HEK293 (cell line): ENCODE data around the gene SEMA6D.

Experiments
- CTCF ChIA-PET: fragments of 350-600 bp; formaldehyde crosslinking; extraction: SDS; loops from one replicate; lab custom pipeline; 2021; ENCODE audit warnings: antibody characterized with exemption; lab: Yijun Ruan, JAX
- POLR2A ChIA-PET: fragments of 300-600 bp; formaldehyde crosslinking; extraction: SDS; loops from one replicate; lab custom pipeline; 2020; ENCODE audit warnings: antibody characterized with exemption, inconsistent platforms; lab: Yijun Ruan, JAX
- H3K27ac ChIP-seq: fragments of 200-500 bp; sonication (Bioruptor generic); 2 replicates; pipeline ENCODE4 v1.5.1; 2014; ENCODE audit warnings: low read depth, low read length, control low read depth, inconsistent platforms; ENCODE audit errors: extremely low read depth
- H3K36me3 ChIP-seq, 2 experiments: fragments of 200-500 bp in 1 of 2; sonication (Bioruptor generic) in 1 of 2; 1 replicate in 1 of 2; 2 replicates in 1 of 2; pipeline ENCODE4 v1.5.1; 2014 to 2017; ENCODE audit warnings: inconsistent platforms in 2 of 2, low read length in 2 of 2; ENCODE audit not compliant: control insufficient read depth in 2 of 2, insufficient read depth in 1 of 2
- H3K4me1 ChIP-seq: fragments of 200-500 bp; sonication (Bioruptor generic); 2 replicates; pipeline ENCODE4 v1.5.1; 2014; ENCODE audit warnings: mild to moderate bottlenecking, low read length, inconsistent platforms; ENCODE audit not compliant: control insufficient read depth, insufficient read depth
- H3K4me3 ChIP-seq: 2 replicates; pipeline ENCODE4 v1.5.1; 2011; ENCODE audit warnings: low read depth, mild to moderate bottlenecking, control low read depth, low read length, moderate library complexity
- H3K9me3 ChIP-seq: fragments of 200-500 bp; sonication (Bioruptor generic); 2 replicates; pipeline ENCODE4 v1.5.1; 2014; ENCODE audit warnings: low read depth, low read length, inconsistent platforms; ENCODE audit not compliant: control insufficient read depth, insufficient read depth
- GFI1B ChIP-seq: fragments of 450-650 bp; formaldehyde crosslinking; IDR thresholded peaks from 2 replicates; pipeline ENCODE4 v1.5.1; 2016; ENCODE audit warnings: missing biosample characterization, missing genetic modification characterization
- SP7 ChIP-seq: fragments of 450-650 bp; formaldehyde crosslinking; IDR thresholded peaks from 2 replicates; pipeline ENCODE4 v1.5.1; 2016; ENCODE audit warnings: missing biosample characterization, missing genetic modification characterization
- WT1 ChIP-seq: fragments of 450-650 bp; formaldehyde crosslinking; IDR thresholded peaks from 2 replicates; pipeline ENCODE4 v1.5.1; 2016; ENCODE audit warnings: missing biosample characterization, missing genetic modification characterization
- ZBTB17 ChIP-seq: fragments of 450-650 bp; formaldehyde crosslinking; IDR thresholded peaks from 2 replicates; pipeline ENCODE4 v1.5.1; 2016; ENCODE audit warnings: missing biosample characterization, missing genetic modification characterization
- ZBTB20 ChIP-seq: fragments of 450-650 bp; formaldehyde crosslinking; IDR thresholded peaks from 2 replicates; pipeline ENCODE4 v1.5.1; 2016; ENCODE audit warnings: missing biosample characterization, missing genetic modification characterization
- ZFP69B ChIP-seq: fragments of 450-650 bp; formaldehyde crosslinking; IDR thresholded peaks from 2 replicates; pipeline ENCODE4 v1.5.1; 2016; ENCODE audit warnings: missing biosample characterization, missing genetic modification characterization
- ZNF10 ChIP-seq: fragments of 450-650 bp; formaldehyde crosslinking; IDR thresholded peaks from 2 replicates; pipeline ENCODE4 v1.5.1; 2017; ENCODE audit warnings: missing biosample characterization, missing genetic modification characterization
- ZNF155 ChIP-seq: fragments of 450-650 bp; formaldehyde crosslinking; IDR thresholded peaks from 2 replicates; pipeline ENCODE4 v1.5.1; 2016; ENCODE audit warnings: missing biosample characterization, missing genetic modification characterization
- ZNF157 ChIP-seq: fragments of 450-650 bp; formaldehyde crosslinking; IDR thresholded peaks from 2 replicates; pipeline ENCODE4 v1.5.1; 2016; ENCODE audit warnings: missing biosample characterization, missing genetic modification characterization
- ZNF248 ChIP-seq: fragments of 450-650 bp; formaldehyde crosslinking; IDR thresholded peaks from 2 replicates; pipeline ENCODE4 v1.5.1; 2017; ENCODE audit warnings: missing biosample characterization, missing genetic modification characterization
- ZNF426 ChIP-seq: fragments of 450-650 bp; formaldehyde crosslinking; IDR thresholded peaks from 2 replicates; pipeline ENCODE4 v1.5.1; 2017; ENCODE audit warnings: missing biosample characterization, missing genetic modification characterization, mild to moderate bottlenecking, inconsistent platforms, moderate library complexity
- ZNF530 ChIP-seq: fragments of 450-650 bp; formaldehyde crosslinking; IDR thresholded peaks from 2 replicates; pipeline ENCODE4 v1.5.1; 2016; ENCODE audit warnings: low read depth, missing biosample characterization, missing genetic modification characterization
- TF ChIP-seq, protein P1 (sequence below): fragments of 450-650 bp; formaldehyde crosslinking; IDR thresholded peaks from 2 replicates; pipeline ENCODE4 v1.5.1; 2017; ENCODE audit warnings: missing biosample characterization, missing genetic modification characterization
- TF ChIP-seq, protein P2 (sequence below): fragments of 450-650 bp; formaldehyde crosslinking; IDR thresholded peaks from 2 replicates; pipeline ENCODE4 v1.5.1; 2016; ENCODE audit warnings: missing biosample characterization, missing genetic modification characterization, borderline replicate concordance
- TF ChIP-seq, protein P3 (sequence below): fragments of 450-650 bp; formaldehyde crosslinking; IDR thresholded peaks from 2 replicates; pipeline ENCODE4 v1.5.1; 2017; ENCODE audit warnings: missing biosample characterization, mild to moderate bottlenecking, missing genetic modification characterization, moderate library complexity
- TF ChIP-seq, protein P4 (sequence below): fragments of 450-650 bp; formaldehyde crosslinking; IDR thresholded peaks from 2 replicates; pipeline ENCODE4 v1.5.1; 2016; ENCODE audit warnings: missing biosample characterization, missing genetic modification characterization
- TF ChIP-seq, protein P5 (sequence below): fragments of 450-650 bp; formaldehyde crosslinking; conservative IDR thresholded peaks from 2 replicates; pipeline ENCODE4 v1.5.1; 2016; ENCODE audit warnings: low read depth, missing biosample characterization, missing genetic modification characterization

The SEMA6D gene

DNA sequence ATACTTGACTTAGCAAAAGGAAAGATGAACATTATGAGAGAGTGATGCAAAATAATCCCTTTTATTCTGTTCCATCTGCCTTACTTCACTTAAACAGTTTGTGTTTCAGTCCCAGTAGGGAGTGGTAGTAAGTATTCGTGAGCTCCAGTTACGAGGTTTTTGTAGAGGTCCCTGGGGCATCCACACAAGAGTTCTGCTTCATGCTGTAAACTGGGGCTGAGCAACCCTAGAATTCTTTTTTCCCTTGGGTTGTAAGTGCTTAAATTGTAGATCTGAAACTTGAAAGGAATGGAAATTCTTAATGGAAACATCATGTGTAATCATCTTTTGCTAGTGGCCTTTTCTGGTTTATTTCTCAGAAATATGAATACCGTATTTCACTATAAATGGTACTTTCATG lies 79.5 kb downstream of the SEMA6D start:
- H3K4me3 ChIP-seq, result no peak overlapping the region
- H3K9me3 ChIP-seq, result no peaks in the 10 kb centered on the region
- CTCF ChIA-PET, result interaction anchor here (0.6 kb wide), 2 partner anchors 9 to 272 kb away, joined by 3 read pairs; no protein-coding TSS in a partner anchor
- H3K36me3 ChIP-seq, result no peaks in the 10 kb centered on the region
- POLR2A ChIA-PET, result no interaction called here
- no peaks in the 10 kb centered on the region for H3K4me1 ChIP-seq
- TF ChIP-seq WT1 (tag by site-specific recombination) (no peak), ZNF248 (tag by site-specific recombination) (no peak), ZNF10 (no peak)
- TF ChIP-seq, protein P1, sequence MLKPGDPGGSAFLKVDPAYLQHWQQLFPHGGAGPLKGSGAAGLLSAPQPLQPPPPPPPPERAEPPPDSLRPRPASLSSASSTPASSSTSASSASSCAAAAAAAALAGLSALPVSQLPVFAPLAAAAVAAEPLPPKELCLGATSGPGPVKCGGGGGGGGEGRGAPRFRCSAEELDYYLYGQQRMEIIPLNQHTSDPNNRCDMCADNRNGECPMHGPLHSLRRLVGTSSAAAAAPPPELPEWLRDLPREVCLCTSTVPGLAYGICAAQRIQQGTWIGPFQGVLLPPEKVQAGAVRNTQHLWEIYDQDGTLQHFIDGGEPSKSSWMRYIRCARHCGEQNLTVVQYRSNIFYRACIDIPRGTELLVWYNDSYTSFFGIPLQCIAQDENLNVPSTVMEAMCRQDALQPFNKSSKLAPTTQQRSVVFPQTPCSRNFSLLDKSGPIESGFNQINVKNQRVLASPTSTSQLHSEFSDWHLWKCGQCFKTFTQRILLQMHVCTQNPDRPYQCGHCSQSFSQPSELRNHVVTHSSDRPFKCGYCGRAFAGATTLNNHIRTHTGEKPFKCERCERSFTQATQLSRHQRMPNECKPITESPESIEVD (tag by site-specific recombination), result 0 out of 2 replicates have a peak, but pooled peaks have one; percentile 34
- H3K27ac ChIP-seq, result no peak overlapping the region

DNA sequence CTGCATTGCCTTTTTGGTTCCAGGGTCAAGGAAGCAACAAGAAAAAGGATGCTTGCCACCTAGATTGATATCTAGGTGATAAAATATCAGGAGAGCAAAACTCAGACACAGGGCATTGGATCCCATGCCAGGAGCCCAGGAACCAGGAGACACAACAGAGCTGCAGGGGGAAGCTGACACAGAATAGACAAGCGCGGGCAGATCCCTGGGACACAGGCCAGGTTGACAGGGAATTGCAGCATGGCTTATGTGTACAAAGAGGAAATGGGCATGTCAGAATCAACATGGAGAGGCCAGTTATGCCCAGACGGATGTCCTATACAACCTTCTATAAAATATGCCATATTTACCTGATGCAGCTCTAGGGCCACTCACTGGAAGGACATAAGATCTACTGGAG lies 84.2 kb downstream of the SEMA6D start:
- Histone ChIP-seq H3K9me3 (no peaks in the 10 kb centered on the region), H3K4me3 (no peak overlapping the region), H3K36me3 (no peaks in the 10 kb centered on the region), H3K4me1 (no peaks in the 10 kb centered on the region), H3K27ac (no peak overlapping the region)
- ChIA-PET CTCF (no interaction called here), POLR2A (interaction anchor here (0.6 kb wide), 1 partner anchor 84 kb away, joined by 7 read pairs; the partner anchor contains the start of gene SEMA6D)
- no peak for TF ChIP-seq GFI1B (tag by site-specific recombination)
- TF ChIP-seq, protein P2, sequence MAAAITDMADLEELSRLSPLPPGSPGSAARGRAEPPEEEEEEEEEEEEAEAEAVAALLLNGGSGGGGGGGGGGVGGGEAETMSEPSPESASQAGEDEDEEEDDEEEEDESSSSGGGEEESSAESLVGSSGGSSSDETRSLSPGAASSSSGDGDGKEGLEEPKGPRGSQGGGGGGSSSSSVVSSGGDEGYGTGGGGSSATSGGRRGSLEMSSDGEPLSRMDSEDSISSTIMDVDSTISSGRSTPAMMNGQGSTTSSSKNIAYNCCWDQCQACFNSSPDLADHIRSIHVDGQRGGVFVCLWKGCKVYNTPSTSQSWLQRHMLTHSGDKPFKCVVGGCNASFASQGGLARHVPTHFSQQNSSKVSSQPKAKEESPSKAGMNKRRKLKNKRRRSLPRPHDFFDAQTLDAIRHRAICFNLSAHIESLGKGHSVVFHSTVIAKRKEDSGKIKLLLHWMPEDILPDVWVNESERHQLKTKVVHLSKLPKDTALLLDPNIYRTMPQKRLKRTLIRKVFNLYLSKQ (tag by site-specific recombination), result no peak
- no peak for TF ChIP-seq ZNF157
- TF ChIP-seq ZBTB20 (tag by site-specific recombination), result 0 out of 2 replicates have a peak, but pooled peaks have one; percentile 23
- TF ChIP-seq SP7, result no peak
- TF ChIP-seq, protein P3, sequence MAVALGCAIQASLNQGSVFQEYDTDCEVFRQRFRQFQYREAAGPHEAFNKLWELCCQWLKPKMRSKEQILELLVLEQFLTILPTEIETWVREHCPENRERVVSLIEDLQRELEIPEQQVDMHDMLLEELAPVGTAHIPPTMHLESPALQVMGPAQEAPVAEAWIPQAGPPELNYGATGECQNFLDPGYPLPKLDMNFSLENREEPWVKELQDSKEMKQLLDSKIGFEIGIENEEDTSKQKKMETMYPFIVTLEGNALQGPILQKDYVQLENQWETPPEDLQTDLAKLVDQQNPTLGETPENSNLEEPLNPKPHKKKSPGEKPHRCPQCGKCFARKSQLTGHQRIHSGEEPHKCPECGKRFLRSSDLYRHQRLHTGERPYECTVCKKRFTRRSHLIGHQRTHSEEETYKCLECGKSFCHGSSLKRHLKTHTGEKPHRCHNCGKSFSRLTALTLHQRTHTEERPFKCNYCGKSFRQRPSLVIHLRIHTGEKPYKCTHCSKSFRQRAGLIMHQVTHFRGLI, result no peak
- no peak for TF ChIP-seq ZBTB17

DNA sequence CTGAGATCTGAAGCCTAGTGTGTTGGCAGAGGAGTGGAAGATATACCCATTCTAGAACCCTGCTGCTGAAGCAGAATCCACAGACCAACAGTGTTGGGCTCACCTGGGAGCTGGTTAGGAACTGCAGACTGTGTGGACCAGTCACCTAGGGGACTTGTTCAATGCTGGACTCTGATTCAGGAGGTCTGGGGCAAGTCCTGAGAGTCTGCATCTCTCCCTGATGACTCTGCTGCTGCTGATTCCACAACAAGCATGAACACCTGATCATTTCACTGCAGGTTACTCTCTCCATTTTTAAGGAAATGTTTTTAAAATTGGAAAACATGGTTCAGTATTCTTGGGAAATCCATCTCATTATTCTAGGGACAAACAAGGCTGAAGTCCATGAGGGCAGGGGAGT lies 84.9 kb downstream of the SEMA6D start:
- ChIA-PET POLR2A (interaction anchor here (0.6 kb wide), 1 partner anchor 85 kb away, joined by 7 read pairs; the partner anchor contains the start of gene SEMA6D), CTCF (no interaction called here)
- Histone ChIP-seq H3K4me1 (no peaks in the 10 kb centered on the region), H3K36me3 (no peaks in the 10 kb centered on the region), H3K9me3 (no peaks in the 10 kb centered on the region), H3K27ac (no peak overlapping the region), H3K4me3 (no peak overlapping the region)
- TF ChIP-seq ZNF155 (tag by site-specific recombination) (no peak), ZNF530 (tag by site-specific recombination) (no peak), ZFP69B (tag by site-specific recombination) (no peak), ZNF426 (tag by site-specific recombination) (no peak)
- TF ChIP-seq, protein P2 (tag by site-specific recombination), result no peak
- TF ChIP-seq, protein P3, result no peak
- TF ChIP-seq, protein P4, sequence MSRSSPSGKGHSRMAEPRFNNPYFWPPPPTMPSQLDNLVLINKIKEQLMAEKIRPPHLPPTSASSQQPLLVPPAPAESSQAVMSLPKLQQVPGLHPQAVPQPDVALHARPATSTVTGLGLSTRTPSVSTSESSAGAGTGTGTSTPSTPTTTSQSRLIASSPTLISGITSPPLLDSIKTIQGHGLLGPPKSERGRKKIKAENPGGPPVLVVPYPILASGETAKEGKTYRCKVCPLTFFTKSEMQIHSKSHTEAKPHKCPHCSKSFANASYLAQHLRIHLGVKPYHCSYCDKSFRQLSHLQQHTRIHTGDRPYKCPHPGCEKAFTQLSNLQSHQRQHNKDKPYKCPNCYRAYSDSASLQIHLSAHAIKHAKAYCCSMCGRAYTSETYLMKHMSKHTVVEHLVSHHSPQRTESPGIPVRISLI (tag by site-specific recombination), result no peak
- TF ChIP-seq, protein P5, sequence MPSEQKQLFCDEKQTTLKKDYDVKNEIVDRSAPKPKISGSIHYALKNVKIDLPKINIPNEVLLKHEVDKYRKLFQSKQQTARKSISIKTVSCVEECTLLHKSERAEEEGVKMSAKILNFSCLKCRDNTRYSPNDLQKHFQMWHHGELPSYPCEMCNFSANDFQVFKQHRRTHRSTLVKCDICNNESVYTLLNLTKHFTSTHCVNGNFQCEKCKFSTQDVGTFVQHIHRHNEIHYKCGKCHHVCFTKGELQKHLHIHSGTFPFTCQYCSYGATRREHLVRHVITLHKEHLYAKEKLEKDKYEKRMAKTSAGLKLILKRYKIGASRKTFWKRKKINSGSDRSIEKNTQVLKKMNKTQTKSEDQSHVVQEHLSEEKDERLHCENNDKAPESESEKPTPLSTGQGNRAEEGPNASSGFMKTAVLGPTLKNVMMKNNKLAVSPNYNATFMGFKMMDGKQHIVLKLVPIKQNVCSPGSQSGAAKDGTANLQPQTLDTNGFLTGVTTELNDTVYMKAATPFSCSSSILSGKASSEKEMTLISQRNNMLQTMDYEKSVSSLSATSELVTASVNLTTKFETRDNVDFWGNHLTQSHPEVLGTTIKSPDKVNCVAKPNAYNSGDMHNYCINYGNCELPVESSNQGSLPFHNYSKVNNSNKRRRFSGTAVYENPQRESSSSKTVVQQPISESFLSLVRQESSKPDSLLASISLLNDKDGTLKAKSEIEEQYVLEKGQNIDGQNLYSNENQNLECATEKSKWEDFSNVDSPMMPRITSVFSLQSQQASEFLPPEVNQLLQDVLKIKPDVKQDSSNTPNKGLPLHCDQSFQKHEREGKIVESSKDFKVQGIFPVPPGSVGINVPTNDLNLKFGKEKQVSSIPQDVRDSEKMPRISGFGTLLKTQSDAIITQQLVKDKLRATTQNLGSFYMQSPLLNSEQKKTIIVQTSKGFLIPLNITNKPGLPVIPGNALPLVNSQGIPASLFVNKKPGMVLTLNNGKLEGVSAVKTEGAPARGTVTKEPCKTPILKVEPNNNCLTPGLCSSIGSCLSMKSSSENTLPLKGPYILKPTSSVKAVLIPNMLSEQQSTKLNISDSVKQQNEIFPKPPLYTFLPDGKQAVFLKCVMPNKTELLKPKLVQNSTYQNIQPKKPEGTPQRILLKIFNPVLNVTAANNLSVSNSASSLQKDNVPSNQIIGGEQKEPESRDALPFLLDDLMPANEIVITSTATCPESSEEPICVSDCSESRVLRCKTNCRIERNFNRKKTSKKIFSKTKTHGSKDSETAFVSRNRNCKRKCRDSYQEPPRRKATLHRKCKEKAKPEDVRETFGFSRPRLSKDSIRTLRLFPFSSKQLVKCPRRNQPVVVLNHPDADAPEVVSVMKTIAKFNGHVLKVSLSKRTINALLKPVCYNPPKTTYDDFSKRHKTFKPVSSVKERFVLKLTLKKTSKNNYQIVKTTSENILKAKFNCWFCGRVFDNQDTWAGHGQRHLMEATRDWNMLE, result no peak
